VCaP (cell line): ENCODE data around the gene SYCN.

Source experiments
- H3K27ac ChIP-seq: fragments of 450-650 bp; 2 replicates; pipeline ENCODE4 v1.5.1; 2017
- CTCF ChIP-seq: fragments of 450-650 bp; conservative IDR thresholded peaks from 2 replicates; pipeline ENCODE4 v1.5.1; 2017; ENCODE audit warnings: mild to moderate bottlenecking, moderate library complexity

The SYCN gene, protein sequence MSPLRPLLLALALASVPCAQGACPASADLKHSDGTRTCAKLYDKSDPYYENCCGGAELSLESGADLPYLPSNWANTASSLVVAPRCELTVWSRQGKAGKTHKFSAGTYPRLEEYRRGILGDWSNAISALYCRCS

DNA sequence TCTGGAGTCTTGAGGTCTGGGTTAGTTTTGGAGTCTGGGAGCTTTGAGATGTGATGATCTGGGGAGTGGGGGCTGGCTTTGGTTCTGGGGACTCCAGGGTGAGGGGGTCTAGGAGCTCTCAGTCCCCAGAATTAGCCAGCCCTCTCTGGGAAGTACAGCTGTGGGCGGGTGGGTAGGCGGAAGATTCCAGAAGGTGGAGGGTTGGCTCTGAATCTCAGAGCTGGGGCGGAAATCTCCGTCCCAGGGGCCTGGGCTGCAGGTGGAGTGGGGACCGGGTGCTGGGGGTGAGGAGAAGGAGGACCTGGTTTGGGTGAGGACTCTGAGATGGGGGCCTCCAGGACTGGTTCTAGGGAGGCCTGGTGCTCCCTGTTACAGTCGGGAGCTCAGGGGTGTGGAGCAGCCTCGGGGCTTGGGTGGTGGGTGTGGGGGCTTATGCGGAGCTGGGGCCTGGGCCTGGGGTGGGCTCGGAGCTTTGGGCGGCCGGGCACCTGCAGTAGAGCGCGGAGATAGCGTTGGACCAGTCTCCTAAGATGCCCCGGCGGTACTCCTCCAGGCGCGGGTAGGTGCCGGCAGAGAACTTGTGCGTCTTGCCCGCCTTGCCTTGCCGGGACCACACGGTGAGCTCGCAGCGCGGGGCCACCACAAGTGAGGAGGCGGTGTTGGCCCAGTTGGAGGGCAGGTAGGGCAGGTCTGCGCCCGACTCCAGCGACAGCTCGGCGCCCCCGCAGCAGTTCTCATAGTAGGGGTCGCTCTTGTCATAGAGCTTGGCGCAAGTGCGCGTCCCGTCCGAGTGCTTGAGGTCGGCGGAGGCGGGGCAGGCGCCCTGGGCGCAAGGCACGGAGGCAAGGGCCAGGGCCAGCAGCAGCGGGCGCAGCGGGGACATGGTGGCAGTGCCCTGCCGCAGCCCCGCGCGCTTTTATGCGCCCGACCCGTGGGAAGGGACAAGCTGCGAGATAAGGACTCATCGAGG is at the start of gene SYCN:
Gene SYCN (minus strand): TSS at position 892 of the 970 bp plus-strand sequence. CDS start 9 bp downstream, at position 883.
- TF ChIP-seq CTCF = no peak
- no peak within 1 kb of the TSS for H3K27ac ChIP-seq

- H3K27ac ChIP-seq = no peak overlapping the region
- TF ChIP-seq CTCF = no peak
Measured at GRCh38 chr19:39253374-39254149, 49.5 kb upstream of the SYCN start.

GRCh38 chr19:39252458-39252857 is 48.4 kb upstream of the SYCN start:
- no peak overlapping the region for H3K27ac ChIP-seq

GRCh38 chr19:39251846-39252245 is 47.8 kb upstream of the SYCN start:
- no peak overlapping the region for H3K27ac ChIP-seq

More at GRCh38 chr19:39252458-39252857, 48.4 kb upstream of the SYCN start:
- TF ChIP-seq CTCF = no peak

DNA sequence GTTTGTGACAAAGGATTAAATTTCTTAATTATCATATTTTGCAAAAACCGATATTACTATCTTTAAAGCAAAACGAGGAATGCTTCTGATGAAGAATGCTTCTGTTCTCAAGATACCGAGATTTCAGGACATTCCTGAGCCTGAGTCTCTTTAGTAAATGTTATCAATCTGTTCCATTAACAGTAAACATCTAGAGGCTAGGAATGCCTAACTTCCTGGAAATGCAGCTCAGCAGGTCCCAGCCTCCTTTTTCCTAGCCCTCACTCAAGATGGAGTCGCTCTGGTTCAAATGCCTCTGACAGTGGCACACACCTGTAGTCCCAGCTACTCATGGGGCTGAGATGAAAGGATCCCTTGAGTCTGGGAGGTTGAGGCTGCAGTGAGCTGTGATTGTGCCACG is 47.0 kb upstream of the SYCN start:
- TF ChIP-seq CTCF = no peak
- no peak overlapping the region for H3K27ac ChIP-seq

More at GRCh38 chr19:39251846-39252245, 47.8 kb upstream of the SYCN start:
- TF ChIP-seq CTCF = no peak

- TF ChIP-seq CTCF = no peak
- no peak within 1 kb of the TSS for H3K27ac ChIP-seq
Measured at GRCh38 chr19:39248806-39249205, 44.7 kb upstream of the SYCN start, which contains the start of gene IFNL4. Gene IFNL4 (minus strand): TSS chr19:39248856.
